HG03378 (cell line): ENCODE results near the gene EPB41L4A.

ENCODE experiments used
- ATAC-seq: cut with Tn5 transposase; IDR thresholded peaks from one replicate; pipeline ENCODE4 v1.9.1; 2021; ENCODE audit warnings: mild to moderate bottlenecking, moderate library complexity; ENCODE audit not compliant: unreplicated experiment

The EPB41L4A gene

DNA sequence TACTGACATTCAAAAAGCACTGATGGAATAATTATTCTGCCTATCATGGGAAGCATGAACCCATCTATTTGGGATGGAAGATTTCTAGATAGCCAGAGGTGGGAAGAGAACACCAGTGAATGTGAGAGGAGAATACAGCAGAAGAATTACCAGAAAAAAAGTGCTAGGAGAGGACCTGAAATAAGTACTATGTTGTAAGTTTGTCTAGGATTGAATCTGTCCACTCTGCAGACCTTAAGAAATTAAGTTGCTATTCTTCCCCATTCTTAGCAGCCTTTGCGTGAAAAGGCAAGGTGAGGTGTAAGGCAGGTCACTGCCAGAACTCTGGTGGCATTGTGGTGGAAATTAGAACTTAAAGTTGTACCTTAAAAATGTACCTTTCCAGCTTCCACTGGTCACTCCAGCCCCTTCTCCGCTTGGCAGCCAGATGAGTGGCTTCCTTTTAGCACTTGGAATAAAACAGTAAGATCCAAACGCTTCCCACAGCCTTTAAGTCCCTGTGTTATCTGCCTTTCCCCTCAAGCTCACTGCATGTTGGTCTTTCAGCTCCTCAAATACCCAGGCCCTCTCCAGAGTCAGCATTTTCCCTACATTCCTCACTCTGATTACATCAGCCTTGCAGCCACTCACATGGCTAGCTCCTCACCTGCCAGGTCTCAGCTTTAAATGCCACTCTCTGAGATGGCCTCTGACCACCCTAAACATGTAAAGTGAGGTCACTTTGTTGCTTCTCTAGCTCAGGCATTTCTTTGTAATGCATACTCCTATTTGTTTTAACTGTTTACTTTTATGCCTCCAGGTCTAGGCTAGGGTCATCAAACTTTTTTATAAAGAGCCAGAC lies 253.0 kb downstream of the EPB41L4A start:
- no peak for ATAC-seq

DNA sequence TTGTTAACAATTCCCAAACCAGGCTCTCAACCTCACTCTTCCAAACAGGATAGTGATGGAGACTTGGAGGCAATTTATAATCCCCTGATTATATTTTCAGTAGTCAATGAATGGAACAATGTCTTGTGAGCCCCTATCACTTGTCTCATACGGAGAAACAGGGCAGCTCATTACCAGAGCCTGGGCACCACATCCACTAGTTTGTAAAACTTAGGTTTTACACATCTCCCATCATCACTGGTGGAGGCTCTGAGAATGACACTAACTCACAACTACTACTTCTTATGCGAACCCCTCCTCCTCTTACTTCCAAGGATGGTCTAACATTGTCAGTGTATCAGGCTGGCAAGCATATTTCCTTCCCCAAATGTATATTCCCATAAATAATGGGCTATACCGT lies 253.7 kb downstream of the EPB41L4A start:
- ATAC-seq = no peak

DNA sequence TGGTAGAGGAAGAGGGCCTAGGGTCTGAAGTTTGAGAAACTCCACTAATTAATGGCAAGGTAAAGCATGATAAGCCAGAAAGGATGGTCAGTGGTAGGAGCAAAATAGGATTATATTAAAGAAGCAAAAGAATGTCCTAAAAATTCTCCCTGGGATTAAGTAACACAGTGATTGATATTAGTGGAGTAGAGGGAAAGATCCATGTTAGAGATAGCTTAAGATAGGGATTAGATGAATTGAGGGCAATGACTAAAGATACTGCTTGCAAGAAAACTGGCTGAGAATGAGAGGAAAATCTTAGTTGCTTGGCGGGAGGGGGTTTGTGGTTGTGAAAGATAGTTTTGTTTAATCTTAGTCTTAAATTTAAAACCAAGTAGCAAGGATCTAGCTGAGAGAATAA lies 255.6 kb downstream of the EPB41L4A start:
- no peak for ATAC-seq

DNA sequence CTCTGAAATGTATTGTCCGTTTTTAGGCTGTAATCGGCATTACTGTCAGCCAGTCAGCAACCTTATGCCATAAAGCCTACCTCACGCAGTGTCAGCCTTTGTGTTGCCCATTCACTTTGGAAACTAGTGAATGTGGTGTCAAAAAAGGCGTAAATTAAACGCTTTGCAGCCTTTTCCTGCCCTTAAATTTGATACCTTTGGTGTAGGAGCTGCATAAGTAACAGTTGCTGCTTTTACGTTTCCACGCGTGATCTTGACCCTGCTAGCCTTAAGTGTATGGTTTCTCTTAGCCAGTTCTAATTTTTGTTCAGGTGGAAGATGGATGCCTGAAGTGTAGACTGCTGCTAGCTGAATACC lies 257.7 kb downstream of the EPB41L4A start:
- ATAC-seq = no peak

DNA sequence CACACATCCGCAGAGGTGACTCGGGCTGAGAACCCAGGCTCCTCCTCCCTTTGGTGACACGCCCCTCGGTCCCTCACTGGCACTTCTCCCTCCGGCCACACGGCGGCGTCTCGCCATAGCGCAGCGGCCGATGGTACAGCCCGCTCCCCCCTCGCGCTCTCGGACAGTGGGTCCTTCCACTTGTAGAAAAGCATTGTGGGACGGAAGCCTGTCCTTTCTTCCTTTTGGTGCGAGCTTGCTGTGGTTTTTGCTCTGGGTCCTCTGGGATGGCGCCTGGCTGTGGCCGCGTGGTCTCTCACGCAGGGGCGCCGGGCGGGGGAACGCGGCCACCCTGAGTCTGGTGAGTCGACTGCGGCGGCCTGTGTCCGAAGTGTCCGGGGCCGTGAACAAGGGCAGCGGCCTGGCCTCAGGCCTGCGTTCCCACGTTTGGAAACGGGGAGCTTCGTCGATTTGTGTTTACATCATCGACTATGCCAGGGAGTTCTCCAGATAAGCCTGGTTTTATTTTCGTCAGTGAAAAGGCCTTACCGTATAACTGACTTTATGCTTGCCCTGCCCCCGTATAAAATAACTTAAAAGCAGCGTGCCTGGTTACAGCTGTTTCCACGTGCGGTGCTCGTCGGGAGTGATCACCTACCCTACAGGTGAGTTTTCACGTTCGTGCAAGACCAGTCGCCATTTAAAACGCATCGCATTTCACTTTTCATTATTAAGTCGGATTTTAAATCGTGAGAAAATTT lies 258.3 kb downstream of the EPB41L4A start:
- ATAC-seq = peak; percentile 93

DNA sequence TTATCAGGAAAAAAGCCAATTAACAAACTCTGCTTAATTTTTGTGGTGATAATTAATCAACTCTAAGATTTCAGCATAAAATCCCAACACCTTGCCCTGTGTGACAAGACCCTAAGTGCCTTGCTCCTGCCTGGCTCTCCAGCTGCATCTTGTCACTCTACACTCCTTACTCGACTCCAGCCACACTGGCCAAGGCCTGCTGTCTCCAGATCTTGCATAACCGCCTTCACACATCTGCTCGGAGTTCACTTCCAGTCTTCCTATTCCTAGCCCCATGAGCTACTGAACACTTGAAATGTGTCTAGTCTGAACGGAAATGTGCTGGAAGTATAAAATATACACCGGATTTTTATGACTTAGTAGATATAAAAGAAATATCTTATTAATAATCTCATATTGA lies 259.6 kb downstream of the EPB41L4A start:
- ATAC-seq = no peak

DNA sequence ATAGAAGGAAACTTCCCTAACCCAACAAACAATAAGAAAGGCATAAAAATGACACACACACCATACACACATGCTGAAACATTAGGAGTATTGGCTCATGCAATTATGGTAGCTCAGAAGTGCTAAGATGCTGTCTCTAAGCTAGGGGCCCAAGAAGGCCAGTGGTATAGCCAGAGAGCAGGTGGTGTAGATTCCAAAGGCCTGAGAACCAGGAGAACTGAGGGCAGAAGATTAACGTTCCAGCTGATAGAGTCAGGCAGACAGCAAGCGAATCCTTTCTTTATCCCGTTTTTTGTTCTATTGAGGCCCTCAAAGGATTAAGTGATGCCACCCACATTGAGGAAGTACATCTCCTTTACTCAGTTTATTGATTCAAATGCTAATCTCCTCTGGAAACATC lies 262.9 kb downstream of the EPB41L4A start:
- no peak for ATAC-seq

DNA sequence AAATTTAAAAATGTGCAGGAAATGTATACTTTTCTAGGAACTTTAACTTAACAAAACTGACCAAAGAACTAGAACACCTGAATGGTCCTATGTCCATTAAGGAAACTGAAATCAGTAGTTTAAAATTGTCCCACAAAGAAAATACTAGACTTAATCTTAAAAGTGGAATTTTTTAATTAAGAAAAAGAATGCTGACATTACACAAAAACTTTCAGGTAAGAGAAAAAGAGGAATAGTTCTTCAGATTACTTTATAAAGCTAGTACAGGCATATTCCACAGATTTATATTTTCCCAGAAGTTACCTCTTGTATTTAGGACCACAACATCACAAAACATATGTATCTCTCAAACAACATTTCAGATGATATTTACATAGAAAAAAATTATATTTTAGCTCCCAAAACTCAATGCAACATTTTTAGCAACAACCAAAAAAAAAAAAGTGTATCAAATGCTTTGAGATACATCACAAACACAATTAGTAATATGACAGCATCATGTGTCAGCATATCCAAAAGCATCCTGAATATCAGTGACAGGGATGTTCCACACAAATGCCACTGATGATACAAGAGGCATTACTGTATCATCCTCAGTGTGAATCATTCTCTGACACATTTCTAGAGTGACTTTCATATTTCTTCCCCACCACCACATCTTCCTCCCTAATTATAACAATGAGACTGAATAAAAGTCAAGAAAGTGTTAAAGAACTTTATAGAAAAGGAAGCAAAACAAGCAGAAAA lies 264.0 kb downstream of the EPB41L4A start:
- no peak for ATAC-seq

DNA sequence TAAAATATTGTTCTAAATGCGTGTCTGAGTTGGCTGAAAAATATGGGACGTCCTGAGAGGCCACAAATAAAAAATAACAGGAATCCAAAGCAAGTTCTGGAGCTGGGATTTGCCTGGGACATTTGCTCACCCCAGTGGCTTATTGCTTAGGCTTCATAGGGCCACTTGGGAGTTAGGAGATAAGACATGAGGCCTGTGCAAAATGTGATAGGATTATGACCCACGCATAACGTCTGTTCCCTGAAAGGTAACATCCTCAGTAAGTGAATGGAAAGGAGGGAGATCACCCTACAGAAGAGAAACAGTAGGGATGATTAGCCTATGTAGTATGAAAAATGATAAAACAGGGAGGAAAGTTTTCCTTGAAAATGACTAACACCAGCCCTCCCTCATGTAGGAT lies 269.4 kb downstream of the EPB41L4A start:
- no peak for ATAC-seq

DNA sequence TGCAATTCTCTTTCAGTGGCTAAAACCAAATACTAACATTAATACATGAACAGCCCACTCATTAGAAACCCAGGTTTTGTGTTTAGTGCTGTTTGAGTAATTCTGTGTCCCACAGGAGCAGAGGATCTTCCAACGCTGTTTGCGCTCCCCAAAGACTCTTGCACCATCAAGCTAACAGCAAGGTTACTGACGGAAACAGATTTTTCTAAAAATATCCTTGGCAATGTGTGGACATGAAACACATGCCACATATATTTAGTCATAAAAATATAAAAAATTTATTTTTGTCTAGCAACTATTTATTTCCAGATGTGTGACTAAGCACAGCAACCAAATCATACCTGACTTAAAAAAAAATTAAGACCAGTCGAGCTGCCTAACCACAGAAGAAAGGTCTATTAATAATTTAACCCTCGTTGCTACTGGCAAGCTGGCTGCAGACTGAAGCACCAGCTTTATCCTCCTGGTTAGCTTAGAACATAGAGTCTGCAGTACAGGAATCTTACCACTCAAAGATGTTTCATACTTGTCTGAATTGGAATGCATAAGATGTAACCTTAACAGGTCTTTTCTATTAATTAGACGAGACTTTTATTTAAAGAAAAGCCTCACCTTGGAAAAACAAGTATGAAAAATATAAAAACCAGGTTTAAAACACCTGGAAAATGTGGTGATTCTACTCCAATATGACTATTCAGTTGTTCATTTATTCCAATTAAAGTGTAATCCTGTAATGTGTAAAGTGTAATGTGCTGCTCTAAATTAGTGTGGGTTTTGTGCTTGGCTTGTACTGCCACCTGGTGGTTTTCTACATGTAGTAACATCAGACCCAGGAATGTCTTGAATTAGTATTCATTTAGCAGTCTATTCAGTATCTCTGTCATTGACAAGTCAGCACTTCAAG lies 272.5 kb downstream of the EPB41L4A start:
- peak; percentile 76 for ATAC-seq

DNA sequence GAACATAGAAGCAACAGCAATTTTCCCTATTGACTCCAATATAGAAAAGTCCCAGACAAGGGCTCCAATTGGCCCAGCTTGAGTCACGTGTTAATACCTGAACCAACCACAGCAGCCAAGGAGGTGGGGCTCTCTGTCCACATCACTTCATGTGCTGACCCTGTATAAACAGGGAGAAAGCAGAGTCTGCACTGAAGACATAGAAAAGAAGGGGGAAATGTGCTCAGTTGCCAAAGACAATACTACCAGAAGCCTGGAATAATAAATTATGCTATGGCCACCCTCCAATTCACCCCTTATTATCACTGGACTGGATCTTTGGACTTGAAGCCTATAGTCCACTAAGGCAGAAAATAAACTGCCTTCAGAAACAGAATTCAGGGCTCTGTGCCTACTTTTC lies 275.4 kb downstream of the EPB41L4A start:
- no peak for ATAC-seq

DNA sequence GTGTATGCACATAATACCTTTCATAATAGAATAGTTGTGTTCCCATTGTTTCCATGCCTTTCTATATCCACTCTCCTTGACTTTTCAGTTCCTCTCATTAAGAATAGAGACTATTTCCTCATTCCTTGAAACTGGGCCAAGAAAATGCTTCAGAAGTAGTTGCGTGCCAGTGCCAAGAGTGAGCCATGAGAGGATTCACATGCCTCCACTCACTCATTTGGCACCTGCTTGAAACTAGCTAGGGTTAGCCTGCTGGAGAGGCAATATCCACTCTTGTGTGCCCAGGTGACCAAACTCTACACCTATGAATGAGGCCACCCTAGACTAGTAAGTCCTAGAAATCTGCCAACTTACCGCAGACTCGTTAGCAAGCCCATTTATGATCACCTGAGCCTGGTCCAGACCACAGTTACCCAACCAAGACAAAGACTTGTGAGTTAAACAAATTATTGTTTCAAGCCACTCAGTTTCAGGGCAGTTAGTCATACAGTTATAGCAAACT lies 276.3 kb downstream of the EPB41L4A start:
- ATAC-seq = no peak

DNA sequence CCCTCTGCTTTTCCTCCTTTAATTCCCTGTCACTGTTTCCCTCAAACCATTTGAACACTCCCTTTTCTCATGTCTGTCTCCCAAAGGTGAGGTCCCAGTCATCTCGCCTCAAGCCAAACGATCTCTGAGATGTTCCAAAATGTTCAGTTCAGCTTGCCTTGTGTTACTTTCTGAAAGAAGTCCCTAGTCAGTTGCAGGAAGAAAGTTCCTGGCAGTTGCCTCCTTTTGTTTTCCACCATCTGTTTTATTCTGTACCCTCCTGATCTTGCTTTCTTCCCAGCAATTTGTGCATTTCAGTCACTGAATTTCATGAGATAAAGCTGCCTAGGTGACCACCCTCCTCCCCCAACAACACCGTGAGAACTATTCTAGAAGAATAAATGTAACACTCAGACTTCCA lies 277.5 kb downstream of the EPB41L4A start:
- ATAC-seq = no peak

DNA sequence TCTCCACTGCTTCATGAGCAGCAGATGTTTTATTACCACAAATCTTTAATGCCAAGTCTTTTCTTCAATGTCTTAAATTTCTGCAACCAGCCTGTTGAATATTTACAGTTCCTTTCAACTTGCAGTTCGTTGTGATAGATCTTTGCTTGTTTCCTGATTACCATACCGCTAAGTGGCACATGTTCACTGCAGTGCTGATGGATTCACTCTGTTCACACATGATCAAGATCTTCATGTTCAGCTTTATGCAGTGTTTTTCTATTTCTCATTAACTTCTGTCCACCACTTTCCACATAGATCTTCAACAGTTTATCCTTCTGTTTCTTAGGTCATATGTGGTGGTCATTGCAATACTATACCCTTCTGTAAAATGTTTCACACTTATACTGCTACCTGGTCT lies 280.6 kb downstream of the EPB41L4A start:
- no peak for ATAC-seq

DNA sequence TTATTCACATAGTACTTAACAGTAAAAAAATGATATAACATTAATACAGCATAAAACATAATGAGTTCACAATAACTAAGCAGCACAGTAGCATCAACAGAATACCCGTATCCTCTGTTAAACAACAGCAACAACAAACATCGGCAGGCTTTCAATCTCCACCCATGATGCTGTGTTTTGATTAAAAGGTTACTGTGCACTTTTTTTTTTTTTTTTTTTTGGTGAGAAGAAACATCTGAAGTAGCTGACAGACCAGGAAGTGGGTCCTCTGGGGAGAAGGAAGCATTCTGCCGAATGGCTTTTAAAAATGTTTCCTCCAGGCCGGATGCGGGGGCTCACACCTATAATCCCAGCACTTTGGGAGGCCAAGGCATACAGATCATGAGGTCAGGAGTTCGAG lies 282.3 kb downstream of the EPB41L4A start:
- no peak for ATAC-seq

DNA sequence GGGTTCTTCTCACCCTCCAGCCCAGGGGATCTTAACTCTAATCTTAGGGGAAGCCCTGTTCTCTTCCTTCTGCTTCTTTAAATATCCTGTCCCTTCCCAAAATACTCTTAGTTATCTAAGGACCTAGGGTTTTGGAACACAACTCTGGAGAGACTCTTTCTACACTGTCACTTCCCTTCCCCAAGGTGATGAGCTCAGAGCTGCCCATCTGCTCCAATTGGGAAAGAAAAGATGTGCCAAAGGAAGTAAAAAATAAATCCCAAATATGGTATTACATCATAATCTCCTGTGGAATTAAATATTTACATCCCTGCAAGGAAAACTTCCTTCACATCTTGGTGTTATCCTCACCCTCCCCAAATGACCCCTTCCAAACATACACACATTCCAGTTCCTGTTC lies 291.2 kb downstream of the EPB41L4A start:
- no peak for ATAC-seq

DNA sequence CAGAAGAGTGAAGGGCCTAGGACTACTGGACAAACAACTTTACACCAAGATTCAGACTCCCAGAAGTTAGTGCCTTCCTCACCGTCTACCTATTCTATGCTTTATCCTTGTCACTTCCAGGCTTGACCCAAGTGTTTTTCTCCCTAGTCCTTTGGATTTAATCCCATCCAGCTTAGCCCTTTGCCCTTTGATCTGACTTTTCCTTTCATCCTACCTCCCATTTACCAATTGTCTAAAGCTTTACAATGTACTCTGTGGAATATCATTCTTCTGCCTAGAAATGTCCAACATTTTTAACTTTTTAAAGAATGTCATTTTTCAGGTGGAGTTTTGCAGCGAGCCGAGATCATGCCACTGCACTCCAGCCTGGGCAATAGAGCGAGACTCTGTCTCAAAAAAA lies 292.1 kb downstream of the EPB41L4A start:
- no peak for ATAC-seq

DNA sequence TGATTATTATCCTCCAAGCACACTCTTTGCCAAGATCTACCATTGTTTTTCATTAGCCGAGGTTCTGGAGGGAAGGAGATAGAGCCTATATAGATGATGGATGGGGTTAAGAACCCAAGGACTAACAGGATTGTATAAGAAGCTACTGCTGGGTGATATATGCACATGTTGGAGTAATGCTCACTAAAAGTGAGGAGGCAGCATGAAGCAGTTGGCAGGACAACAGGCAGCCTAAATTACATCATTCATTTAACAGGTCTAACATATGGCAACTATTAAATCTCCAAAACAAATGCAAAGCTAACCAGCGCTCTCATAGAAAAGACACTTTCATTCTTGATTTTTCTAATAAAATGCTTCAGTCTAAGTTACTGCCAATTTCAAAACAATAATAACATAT lies 293.2 kb downstream of the EPB41L4A start:
- ATAC-seq = no peak

DNA sequence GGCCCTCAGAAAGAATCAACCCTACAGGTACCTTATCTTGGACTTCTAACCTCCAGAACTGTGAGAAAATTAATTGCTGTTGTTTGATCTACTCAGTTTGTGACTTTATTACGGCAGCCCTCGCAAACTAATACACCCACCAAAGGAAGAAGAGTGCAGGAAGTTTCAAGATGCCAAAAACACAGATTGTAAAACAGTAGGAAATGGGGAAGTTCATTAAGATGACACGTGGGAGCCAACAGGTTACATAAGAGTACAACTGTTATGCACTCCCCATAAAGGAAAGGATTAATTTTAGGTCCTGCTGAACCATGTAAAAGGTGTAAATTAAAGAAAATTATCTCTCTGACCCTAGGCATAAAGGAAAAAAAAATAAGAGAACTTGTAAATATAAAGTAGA lies 294.3 kb downstream of the EPB41L4A start:
- ATAC-seq = no peak

DNA sequence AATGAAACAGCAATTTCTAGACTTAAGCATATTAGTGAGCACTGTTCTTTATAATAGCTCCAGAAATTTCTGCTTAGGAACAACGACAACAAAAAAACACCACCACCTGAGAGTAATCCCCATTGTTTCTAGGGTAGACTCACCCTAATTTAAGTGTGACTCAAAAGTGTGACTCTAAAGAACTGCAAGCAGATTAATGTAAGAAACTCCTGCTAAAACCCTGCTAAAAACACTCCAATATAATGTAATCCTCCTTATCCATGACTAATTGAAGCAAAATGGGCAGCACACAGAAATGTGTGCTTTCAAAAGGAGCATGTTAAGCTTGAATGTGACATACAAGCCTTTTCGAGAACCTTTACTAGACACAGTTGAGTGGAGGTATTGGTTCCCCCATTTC lies 296.0 kb downstream of the EPB41L4A start:
- ATAC-seq = no peak

DNA sequence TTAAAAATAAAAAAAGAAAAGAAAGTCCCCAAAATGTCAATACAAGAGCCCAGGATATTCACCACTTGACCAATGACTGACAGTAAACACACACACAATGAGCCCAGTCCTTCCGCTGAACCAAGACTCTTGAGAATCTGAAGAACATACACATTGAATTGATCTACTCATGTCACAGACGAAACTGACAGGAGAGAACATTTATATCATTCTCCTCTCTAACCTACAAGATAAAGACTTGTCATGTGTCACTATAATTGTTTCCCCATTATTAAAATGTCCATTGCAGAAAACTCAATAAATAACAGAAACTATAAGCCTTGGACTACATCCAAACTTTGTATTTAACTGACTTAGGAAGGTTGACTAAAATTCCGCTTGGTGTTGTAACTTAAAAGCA lies 296.7 kb downstream of the EPB41L4A start:
- ATAC-seq = no peak
